ENCODE data around the gene C20orf202. TPM values are rescaled to one million over a fixed set of nuclear protein-coding genes. Genes with fewer than 3 reads are reported as not detected.

Gene C20orf202
- total RNA-seq, 1 donor from 2014 or later = not detected

DNA sequence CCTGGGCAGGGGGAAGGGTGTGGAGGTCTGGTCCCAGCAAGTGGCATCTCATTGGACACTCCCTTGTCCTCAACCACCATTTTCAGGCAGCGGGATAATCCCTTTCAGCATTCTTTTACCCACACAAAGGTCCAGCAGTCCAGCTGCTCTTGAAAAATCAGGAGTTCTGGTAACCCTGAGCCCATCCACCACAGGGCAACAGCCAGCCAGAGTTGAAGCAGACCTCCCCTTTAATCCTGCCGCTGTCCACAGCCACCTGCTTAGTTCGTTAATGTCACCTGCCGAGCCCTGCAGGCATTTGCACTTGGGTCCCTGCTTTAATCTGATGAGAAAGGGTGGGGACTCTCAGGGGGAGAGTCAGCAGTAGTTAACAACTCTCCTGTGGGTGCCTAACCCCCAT, 29.6 kb upstream of the C20orf202 start:
- no peak overlapping the region for H3K4me3 Mint-ChIP-seq

DNA sequence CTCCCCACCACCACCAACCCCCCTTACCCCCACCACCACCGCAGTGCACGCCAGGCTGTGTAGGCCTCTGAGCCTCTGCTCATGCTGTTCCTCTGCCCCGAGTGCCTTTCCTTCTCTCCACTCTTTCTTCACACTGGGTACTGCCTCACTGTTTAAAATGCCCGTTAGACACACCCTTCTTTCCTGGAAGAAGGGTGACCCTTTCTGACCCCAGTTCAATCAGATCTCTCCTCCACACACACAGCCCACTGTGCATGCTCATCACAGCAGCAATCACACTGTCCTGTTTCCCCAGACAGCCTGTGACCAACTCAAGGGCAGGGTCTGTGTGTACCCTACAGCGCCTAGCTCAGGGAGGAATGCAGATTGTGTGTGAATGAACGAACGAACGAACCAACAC, 28.5 kb upstream of the C20orf202 start:
- intact Hi-C loops (cut with micrococcal nuclease) = no loop called here
- Mint-ChIP-seq H3K4me1 (no peaks in the 10 kb centered on the region), H3K36me3 (ENCODE audit: low read depth) (peaks cover 26% of the 10 kb centered on the region), H3K27me3 (no peaks in the 10 kb centered on the region), H3K4me3 (no peak overlapping the region), H3K9me3 (no peaks in the 10 kb centered on the region), H3K27ac (no peak overlapping the region)
- no peak for DNase-seq

More for the DNA sequence above, 29.6 kb upstream of the C20orf202 start:
- Mint-ChIP-seq H3K9me3 (no peaks in the 10 kb centered on the region), H3K27me3 (no peaks in the 10 kb centered on the region), H3K27ac (no peak overlapping the region), H3K4me1 (no peaks in the 10 kb centered on the region), H3K36me3 (ENCODE audit: low read depth) (peaks cover 33% of the 10 kb centered on the region)
- intact Hi-C loops (cut with micrococcal nuclease) = no loop called here
- DNase-seq = no peak

DNA sequence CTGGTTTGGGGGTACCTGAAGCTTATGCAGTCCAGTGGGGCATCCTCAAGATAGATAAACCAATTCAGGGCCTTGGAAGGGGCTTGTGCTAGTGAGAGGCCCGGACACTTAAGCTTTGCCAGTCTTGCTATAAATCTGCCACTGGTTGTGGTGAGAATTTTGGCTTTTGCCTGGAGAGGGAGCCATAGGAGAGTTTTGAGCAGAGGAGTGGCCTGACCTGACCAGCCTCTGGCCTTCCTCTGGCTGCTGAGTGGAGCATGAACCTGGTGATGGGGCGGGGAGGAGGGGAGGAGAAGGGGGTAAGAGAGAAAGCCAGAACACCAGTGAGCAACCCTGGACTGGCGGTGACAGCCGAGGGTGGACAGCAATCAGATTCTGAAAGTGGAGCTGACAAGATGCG, 25.6 kb upstream of the C20orf202 start:
- H3K27ac Mint-ChIP-seq = no peak overlapping the region
- no peak for DNase-seq

DNA sequence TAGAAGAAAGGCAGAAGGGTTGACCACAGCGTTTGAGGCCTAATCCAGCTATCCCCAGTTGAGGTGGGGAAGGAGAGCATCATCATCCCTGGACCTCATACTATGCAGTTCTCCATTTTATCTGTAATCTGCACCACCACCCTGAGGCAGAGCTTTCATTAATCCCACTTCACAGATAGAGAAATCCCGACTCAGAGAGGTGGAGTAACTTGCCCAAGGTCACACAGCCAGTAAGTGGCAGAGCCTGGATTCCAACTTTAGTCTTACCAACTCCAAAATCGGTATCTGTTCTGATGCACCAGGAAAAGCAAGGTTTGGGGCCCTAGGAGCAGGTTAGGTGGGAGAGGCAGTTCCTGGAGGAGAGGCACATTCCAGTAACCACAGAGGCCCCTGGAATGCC, 25.2 kb upstream of the C20orf202 start:
- no peak overlapping the region for H3K27ac Mint-ChIP-seq

More for the DNA sequence above, 25.6 kb upstream of the C20orf202 start:
- no peak overlapping the region for H3K4me3 Mint-ChIP-seq
- no peaks in the 10 kb centered on the region for H3K9me3 Mint-ChIP-seq
- peaks cover 7% of the 10 kb centered on the region for H3K36me3 Mint-ChIP-seq (ENCODE audit: low read depth)
- no peaks in the 10 kb centered on the region for H3K4me1 Mint-ChIP-seq
- H3K27me3 Mint-ChIP-seq = peaks cover 3% of the 10 kb centered on the region
- intact Hi-C loops (cut with micrococcal nuclease) = no loop called here

DNA sequence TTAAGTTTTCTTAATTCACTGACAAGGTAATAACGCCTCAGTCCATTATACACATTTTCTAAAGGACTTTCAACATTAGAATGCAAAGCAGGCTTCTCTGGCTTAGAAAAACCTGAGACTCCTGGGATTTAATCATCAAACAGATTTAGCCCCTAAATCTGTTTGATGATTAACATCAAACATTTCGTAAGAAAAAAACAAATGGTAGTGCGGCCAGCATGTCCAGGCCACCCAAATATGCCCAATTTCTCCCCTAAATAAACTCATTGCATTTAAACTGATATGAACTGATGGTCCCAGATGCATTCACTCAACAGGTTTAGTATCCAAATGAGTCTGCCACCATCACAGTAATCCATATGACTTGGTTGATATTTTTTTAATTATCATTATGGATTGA, 24.6 kb upstream of the C20orf202 start:
- Mint-ChIP-seq H3K9me3 (no peaks in the 10 kb centered on the region), H3K27ac (no peak overlapping the region), H3K36me3 (ENCODE audit: low read depth) (peaks cover 7% of the 10 kb centered on the region), H3K4me3 (no peak overlapping the region), H3K4me1 (no peaks in the 10 kb centered on the region), H3K27me3 (peaks cover 12% of the 10 kb centered on the region)
- no peak for DNase-seq
- intact Hi-C loops (cut with micrococcal nuclease) = no loop called here

More for the DNA sequence above, 25.2 kb upstream of the C20orf202 start:
- no peak for DNase-seq
- intact Hi-C loops (cut with micrococcal nuclease) = no loop called here
- H3K9me3 Mint-ChIP-seq = no peaks in the 10 kb centered on the region
- no peaks in the 10 kb centered on the region for H3K4me1 Mint-ChIP-seq
- peaks cover 7% of the 10 kb centered on the region for H3K36me3 Mint-ChIP-seq (ENCODE audit: low read depth)
- peaks cover 7% of the 10 kb centered on the region for H3K27me3 Mint-ChIP-seq
- no peak overlapping the region for H3K4me3 Mint-ChIP-seq

DNA sequence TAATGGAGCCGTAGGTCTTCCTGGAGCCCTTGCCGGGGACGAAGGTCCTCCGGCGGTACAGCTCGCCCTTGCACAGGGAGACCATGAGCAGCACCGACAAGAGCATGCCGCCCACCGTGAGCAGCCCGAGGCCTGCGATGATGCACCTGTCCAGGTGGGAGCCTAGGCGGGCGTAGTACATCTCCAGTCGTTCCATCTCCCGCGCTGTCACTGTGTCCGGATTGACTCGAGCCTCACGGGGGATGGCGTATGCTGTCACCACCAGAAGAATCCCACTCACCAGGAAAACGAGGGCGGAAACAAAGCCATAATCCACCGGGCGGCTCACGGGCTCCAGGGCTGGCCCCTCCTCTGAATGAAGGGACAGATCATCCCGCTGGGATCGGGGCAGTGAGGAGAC, 22.3 kb upstream of the C20orf202 start:
- Mint-ChIP-seq H3K36me3 (ENCODE audit: low read depth) (no peaks in the 10 kb centered on the region), H3K4me3 (no peak overlapping the region), H3K27me3 (peaks cover 25% of the 10 kb centered on the region), H3K27ac (no peak overlapping the region), H3K4me1 (peaks cover 8% of the 10 kb centered on the region), H3K9me3 (no peaks in the 10 kb centered on the region)
- no peak for DNase-seq
- intact Hi-C loops (cut with micrococcal nuclease) = no loop called here

DNA sequence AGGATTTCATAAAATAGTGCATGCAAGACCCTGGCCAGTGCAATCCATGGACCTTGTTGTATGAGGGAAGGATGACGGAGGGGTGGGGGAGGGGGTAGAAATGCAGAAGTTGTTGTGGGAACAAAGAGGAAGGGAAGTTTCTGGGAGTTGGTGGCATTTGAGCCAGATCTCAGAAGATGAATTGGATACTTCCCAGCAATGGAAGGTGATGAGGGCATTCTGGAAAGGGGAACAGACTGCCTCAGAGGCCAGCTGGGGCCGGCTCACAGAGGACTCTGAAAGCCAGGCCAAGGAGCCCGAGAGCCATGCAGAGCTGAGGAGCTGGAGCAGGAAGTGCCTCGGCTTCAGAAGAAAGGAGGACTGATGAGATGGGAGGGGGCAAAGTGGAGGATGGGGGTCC, 21.1 kb upstream of the C20orf202 start:
- Mint-ChIP-seq H3K4me3 (no peak overlapping the region), H3K27ac (no peak overlapping the region), H3K9me3 (no peaks in the 10 kb centered on the region), H3K36me3 (ENCODE audit: low read depth) (no peaks in the 10 kb centered on the region), H3K4me1 (peaks cover 10% of the 10 kb centered on the region), H3K27me3 (peaks cover 27% of the 10 kb centered on the region)
- intact Hi-C loops (cut with micrococcal nuclease) = no loop called here
- no peak for DNase-seq

DNA sequence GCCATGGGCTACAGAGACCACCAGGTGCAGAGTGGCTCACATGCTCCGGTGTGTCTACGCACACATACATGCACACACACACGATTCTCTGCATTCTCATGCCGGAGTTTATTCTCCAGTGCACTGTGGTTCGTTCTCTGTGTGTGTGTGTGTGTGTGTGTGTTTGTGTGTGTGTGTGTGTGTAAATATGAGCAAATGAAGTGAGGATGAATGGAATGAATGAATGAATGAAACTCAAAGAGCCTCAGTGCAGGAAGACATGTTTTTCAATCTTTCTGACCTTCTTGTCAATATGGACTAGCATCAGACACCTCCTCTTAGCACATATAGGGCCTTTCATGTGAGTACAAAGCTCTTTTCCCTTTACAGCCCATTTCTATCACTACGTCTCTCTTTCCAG, 20.1 kb upstream of the C20orf202 start:
- intact Hi-C loops (cut with micrococcal nuclease) = no loop called here
- Mint-ChIP-seq H3K27me3 (peaks cover 27% of the 10 kb centered on the region), H3K4me3 (peak overlapping the region; percentile 18), H3K36me3 (ENCODE audit: low read depth) (no peaks in the 10 kb centered on the region), H3K27ac (no peak overlapping the region), H3K9me3 (no peaks in the 10 kb centered on the region), H3K4me1 (peaks cover 10% of the 10 kb centered on the region)
- DNase-seq = no peak

DNA sequence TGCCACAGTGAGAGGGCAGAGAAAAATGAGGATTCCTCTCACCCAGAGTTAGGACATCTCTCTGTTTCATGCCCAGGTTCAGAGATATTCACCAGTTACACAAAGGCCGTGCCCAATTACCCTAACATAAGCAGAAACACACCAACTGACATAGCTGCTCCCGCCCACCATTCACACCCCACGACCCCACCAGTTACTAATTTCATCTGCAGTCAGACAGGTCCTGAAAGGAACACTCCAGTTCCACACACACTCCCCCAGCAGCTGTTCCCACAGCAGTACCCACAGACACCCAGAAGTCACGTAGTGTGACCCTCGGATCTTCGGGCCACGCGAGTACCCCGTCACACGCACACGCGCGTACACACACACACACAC, 19.0 kb upstream of the C20orf202 start:
- H3K27ac Mint-ChIP-seq = no peak overlapping the region

DNA sequence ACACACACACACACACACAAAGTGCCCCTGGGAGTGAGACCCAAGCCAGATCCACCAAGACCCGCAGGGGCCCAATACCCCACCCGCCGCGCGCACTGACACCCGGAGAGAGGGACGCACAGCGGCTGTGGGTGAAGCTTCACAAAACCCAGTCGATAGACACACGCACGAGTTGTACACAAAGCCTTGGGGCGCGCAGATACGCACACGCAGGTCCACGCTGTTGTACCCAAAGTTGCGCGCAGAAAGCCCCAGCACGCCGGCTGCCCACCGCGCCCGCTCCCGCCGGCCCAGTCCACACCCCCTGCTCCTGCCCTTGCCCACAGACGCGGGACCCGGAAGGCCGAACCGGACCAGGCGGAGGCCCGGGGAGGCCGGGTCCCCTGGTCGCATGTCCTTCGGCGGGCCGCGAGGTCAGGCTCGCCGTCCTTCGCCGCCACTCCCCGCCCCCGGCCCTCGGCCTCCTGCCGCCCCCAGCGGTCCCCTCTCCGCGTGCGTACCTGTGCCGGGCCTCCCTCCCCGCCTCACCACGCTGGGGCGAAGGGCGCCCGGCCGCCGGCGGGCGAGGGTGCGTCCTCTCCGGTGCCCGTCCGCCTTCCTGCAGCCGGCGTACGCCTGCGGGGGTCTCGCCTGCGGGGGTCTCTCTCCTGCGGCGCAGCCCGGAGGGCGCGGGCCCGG, 18.5 kb upstream of the C20orf202 start, which contains the start of gene TMEM74B:
TMEM74B (minus strand) TSS at position 344 of the 678 bp plus-strand sequence. CDS start 1,180 bp downstream, outside the sequence.
- peaks cover 36% of the 10 kb centered on the region for H3K27me3 Mint-ChIP-seq
- H3K4me3 Mint-ChIP-seq = peak within 1 kb of the TSS; percentile 78
- no peak within 1 kb of the TSS for H3K27ac Mint-ChIP-seq
- peaks cover 10% of the 10 kb centered on the region for H3K4me1 Mint-ChIP-seq
- peak; percentile 61 for DNase-seq
- H3K36me3 Mint-ChIP-seq (ENCODE audit: low read depth) = no peaks in the 10 kb centered on the region
- intact Hi-C loops (cut with micrococcal nuclease) = loop anchor here (2.0 to 5.0 kb wide), 2 partner anchors 66 to 367 kb away; partner anchors contain the start of gene PSMF1
- H3K9me3 Mint-ChIP-seq = no peaks in the 10 kb centered on the region

More for the DNA sequence above, 19.0 kb upstream of the C20orf202 start:
- no peaks in the 10 kb centered on the region for H3K9me3 Mint-ChIP-seq
- no peaks in the 10 kb centered on the region for H3K36me3 Mint-ChIP-seq (ENCODE audit: low read depth)
- intact Hi-C loops (cut with micrococcal nuclease) = loop anchor here (2.0 kb wide), 1 partner anchor 65 kb away; the partner anchor contains the start of gene PSMF1
- DNase-seq = no peak
- peaks cover 10% of the 10 kb centered on the region for H3K4me1 Mint-ChIP-seq
- peaks cover 31% of the 10 kb centered on the region for H3K27me3 Mint-ChIP-seq
- peak overlapping the region; percentile 77 for H3K4me3 Mint-ChIP-seq

DNA sequence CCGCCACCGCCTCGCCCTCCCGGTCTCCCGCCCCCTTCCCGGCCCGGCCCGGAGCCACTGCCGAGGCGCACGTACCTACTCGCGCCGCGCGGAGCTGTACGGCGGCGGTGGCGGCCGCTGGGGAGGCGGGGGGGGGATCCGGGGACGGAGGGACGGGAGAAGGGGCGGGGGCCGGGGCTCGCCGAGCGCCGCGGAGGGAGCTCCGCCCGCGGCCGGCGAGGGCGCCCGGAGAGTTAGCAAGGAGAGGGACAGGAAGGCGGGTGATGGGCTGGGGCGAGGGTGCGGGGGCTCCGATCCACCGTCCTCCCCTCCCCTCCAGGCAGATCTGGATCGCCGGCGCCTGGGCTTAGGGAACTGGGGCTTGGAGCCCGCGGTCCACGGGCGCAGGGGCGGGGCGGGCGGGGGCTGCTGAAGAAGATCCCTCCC, 17.9 kb upstream of the C20orf202 start:
- no peaks in the 10 kb centered on the region for H3K36me3 Mint-ChIP-seq (ENCODE audit: low read depth)
- peaks cover 42% of the 10 kb centered on the region for H3K27me3 Mint-ChIP-seq
- H3K27ac Mint-ChIP-seq = no peak overlapping the region
- peak; percentile 60 for DNase-seq
- H3K4me1 Mint-ChIP-seq = peaks cover 10% of the 10 kb centered on the region
- no peaks in the 10 kb centered on the region for H3K9me3 Mint-ChIP-seq
- peak overlapping the region; percentile 78 for H3K4me3 Mint-ChIP-seq
- intact Hi-C loops (cut with micrococcal nuclease) = loop anchor here (2.0 to 5.0 kb wide), 2 partner anchors 67 to 368 kb away; partner anchors contain the start of gene PSMF1

DNA sequence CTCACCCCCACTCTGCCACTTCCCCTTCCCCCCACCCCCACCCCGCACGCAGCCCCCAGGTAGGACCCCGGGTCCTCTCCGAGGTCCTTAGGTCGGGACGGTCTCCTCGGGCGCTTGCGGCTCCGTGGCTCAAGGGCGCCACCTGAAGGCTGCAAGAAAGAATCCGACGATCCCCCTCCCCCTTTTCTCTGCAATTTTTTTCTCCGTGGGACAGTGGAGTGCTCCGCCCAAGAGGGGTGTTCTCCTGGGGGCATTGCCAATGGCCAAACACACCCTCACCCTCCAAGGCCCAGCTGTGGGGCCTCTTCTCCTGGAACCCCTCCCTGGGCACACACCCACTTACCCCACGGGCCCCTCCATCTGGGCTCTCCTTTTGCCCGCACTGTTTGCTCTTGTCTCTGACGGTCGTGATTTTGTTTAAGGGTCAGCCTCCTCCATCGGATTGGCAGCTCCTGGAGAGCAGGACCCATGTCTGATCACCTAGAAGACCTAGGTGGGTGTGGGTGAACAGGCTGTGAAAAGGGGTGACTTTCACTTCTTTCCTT, 17.4 kb upstream of the C20orf202 start:
- no peaks in the 10 kb centered on the region for H3K36me3 Mint-ChIP-seq (ENCODE audit: low read depth)
- H3K9me3 Mint-ChIP-seq = no peaks in the 10 kb centered on the region
- intact Hi-C loops (cut with micrococcal nuclease) = loop anchor here (2.0 to 5.0 kb wide), 2 partner anchors 67 to 369 kb away; partner anchors contain the start of gene PSMF1
- no peak overlapping the region for H3K27ac Mint-ChIP-seq
- peaks cover 47% of the 10 kb centered on the region for H3K27me3 Mint-ChIP-seq
- peak; percentile 87 for DNase-seq
- H3K4me3 Mint-ChIP-seq = peak overlapping the region; percentile 78
- peaks cover 10% of the 10 kb centered on the region for H3K4me1 Mint-ChIP-seq

DNA sequence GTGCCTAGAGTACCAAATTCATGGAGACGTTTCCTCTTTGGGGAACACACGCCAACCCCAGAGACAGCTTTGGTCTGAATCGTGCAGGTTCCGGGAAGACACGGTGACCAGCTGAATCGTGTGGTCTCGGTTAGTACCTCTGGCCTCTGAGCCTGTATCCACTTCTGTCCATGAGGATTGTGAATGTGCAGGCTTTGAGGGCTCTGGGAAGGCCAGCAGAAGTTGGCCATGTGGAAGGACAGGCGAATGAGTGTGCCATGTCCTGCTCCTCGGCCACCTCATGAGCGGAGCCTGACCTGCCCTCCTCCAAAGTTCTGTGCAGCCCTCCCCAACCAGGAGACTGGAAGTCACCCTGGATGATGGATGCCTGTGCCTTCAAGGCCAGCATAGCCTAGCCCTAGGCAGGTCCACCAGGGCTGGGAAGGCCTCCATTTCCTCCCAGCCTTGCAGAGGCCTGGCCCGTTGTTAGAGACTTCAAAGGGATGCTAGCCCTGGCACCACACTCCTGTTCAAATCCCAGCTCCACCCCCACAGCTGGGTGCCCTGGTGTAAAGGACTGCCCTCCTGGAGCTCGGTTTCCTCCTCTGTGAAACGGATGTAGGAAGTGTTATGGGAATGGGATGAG, 16.8 kb upstream of the C20orf202 start:
- H3K4me3 Mint-ChIP-seq = peak overlapping the region; percentile 78
- intact Hi-C loops (cut with micrococcal nuclease) = loop anchor here (5.0 kb wide), 1 partner anchor 369 kb away; no protein-coding TSS in a partner anchor
- H3K36me3 Mint-ChIP-seq (ENCODE audit: low read depth) = no peaks in the 10 kb centered on the region
- no peak for DNase-seq
- H3K27ac Mint-ChIP-seq = no peak overlapping the region
- H3K4me1 Mint-ChIP-seq = peaks cover 10% of the 10 kb centered on the region
- no peaks in the 10 kb centered on the region for H3K9me3 Mint-ChIP-seq
- peaks cover 48% of the 10 kb centered on the region for H3K27me3 Mint-ChIP-seq
